IgD-negative memory B cell (primary cell): ENCODE results near the gene COX10. TPM values are rescaled to one million over a fixed set of nuclear protein-coding genes. Genes with fewer than 3 reads are reported as not detected.
A peak's percentile ranks its signal among the peaks of the same experiment; 100 is the strongest.

Experiments
- H3K27ac Mint-ChIP-seq, 3 donors: one replicate each; pipeline ENCODE4 v1.8.0; 2020 to 2022; ENCODE audit warnings: mild to moderate bottlenecking in 3 of 3, mixed read lengths in 3 of 3, moderate library complexity in 1 of 3
- H3K27me3 Mint-ChIP-seq: one replicate; pipeline ENCODE4 v1.8.0; 2021; ENCODE audit warnings: mixed read lengths
- H3K36me3 Mint-ChIP-seq: one replicate; pipeline ENCODE4 v1.8.0; 2020; ENCODE audit warnings: mild to moderate bottlenecking, mixed read lengths
- H3K4me1 Mint-ChIP-seq, 3 donors: one replicate each; pipeline ENCODE4 v1.8.0; 2020 to 2022; ENCODE audit warnings: mixed read lengths in 3 of 3, mild to moderate bottlenecking in 1 of 3
- H3K4me3 Mint-ChIP-seq, 4 donors: one replicate each; pipeline ENCODE4 v1.8.0; 2020 to 2022; ENCODE audit warnings: mild to moderate bottlenecking in 4 of 4, mixed read lengths in 4 of 4, moderate library complexity in 3 of 4
- H3K9me3 Mint-ChIP-seq, 3 donors: one replicate each; pipeline ENCODE4 v1.8.0; 2020 to 2021; ENCODE audit warnings: mixed read lengths in 3 of 3, mild to moderate bottlenecking in 1 of 3
- polyA plus RNA-seq: library from polyadenylated mRNA; unstranded; fragments of 300-500 nt; fragmentation: Illumina TruSeq; gene quantifications from one replicate; pipeline ENCODE4 v1.2.3, GENCODE V29; 2021

Gene COX10
- polyA plus RNA-seq, 1 donor from 2014 or later, result 20.2 TPM

DNA sequence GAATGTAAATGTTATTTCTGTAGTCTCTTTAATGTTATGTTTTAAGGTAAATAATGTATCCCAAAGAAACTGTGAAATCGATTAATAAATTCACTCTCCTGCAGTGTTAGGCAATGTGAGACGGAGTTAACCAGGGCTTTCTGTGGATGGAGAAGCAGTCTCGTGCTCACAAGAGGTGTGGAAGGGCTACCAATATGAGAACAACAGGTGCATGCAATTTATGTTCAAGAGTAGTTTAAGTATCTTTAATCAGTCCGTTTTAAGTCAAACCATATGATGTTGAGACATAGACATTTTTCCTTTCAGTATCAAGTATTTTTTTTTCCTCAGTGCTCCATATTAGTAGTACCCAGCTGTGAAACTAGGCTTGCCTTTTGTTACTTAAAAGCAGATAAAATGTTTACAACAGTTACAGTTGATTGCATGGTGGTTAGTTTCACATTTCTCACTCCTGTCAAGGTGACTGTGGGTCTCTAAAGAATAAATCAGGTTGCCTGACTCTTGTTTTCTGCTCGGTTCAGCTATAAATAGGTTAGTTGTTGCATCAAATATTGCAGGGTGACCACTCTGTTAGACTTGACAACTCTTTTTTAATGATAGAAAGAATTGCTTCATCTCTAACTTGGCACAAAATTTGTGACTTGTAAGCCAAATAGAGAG lies 54.4 kb downstream of the COX10 start:
- no peak overlapping the region for H3K27ac Mint-ChIP-seq
- H3K36me3 Mint-ChIP-seq, result peaks cover 5% of the 10 kb centered on the region
- peaks cover 19 to 24% (median 21%) of the 10 kb centered on the region in 3 donors for H3K4me1 Mint-ChIP-seq
- H3K4me3 Mint-ChIP-seq, result no peak overlapping the region
- H3K9me3 Mint-ChIP-seq, result no peaks in the 10 kb centered on the region
- no peaks in the 10 kb centered on the region for H3K27me3 Mint-ChIP-seq

DNA sequence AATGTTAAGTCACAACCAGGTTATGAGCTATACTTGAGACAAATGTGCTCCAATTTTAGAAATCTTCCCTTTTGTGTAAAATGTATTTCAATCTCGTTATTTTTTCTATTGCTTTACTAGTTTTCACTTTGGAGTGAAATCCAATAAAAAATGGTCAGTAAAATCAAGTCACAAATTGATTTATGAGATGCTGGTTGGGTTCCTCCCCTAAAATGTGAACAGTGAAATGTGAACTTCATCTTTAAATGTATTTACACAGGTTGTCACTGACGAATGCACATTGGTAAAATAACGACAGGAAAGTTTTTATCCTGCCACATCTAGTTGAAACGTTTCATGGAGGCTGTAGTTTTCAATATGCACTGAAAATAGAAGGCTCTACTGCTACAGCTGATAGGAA lies 55.5 kb downstream of the COX10 start:
- no peak overlapping the region for H3K27ac Mint-ChIP-seq
- no peaks in the 10 kb centered on the region for H3K9me3 Mint-ChIP-seq
- H3K27me3 Mint-ChIP-seq, result no peaks in the 10 kb centered on the region
- peaks cover 14 to 21% (median 19%) of the 10 kb centered on the region in 3 donors for H3K4me1 Mint-ChIP-seq
- no peak overlapping the region for H3K4me3 Mint-ChIP-seq
- H3K36me3 Mint-ChIP-seq, result peaks cover 4% of the 10 kb centered on the region

DNA sequence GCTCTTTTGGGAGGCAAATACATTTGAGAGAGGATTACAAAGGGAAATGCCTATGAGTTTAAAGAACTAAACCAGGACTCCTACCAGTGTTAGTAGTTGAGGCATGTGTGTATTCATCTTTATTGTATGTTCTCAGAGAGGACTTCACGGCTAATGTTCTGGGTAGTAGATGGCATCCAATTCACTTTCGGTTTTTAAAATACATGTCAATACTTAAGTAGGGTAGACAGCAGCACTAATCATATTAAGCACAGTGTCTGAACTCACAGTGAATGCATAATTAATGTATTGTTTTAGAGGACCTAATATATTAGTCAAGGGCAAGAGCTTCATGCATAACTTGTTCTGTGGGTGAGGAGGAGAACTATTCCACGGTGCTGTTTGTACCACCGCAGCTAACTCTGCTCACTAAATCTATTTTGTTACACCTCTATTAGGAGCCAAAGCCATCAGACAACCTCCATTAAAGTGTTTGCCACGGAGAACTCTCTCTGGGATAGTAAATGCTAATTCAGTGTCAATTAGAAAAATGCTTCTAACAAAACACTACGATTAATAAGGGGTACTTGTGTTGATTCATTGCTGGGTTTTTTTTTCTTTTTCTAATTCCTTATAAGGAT lies 56.3 kb downstream of the COX10 start:
- peaks cover 10 to 15% (median 14%) of the 10 kb centered on the region in 3 donors for H3K4me1 Mint-ChIP-seq
- no peaks in the 10 kb centered on the region for H3K27me3 Mint-ChIP-seq
- H3K9me3 Mint-ChIP-seq, result no peaks in the 10 kb centered on the region
- no peak overlapping the region for H3K27ac Mint-ChIP-seq
- H3K4me3 Mint-ChIP-seq, result no peak overlapping the region
- peaks cover 4% of the 10 kb centered on the region for H3K36me3 Mint-ChIP-seq

DNA sequence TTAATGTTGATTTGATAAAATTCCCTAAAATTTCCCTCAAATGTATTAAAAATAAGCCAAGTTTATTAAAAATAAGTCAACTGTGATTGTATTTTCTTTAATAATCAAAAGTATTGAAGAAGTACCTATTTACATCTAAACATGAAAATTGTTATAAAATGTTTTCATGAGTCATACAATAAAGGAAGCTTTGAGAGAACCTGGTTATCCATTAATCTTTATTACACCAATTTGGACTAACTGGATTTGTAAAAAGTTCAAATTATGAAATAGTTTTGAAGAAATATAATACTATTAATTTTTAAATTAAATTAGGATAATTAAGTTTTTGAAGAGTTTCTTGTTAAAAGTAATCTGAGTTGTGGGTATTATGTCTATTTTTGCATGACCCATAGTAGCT lies 63.8 kb downstream of the COX10 start:
- Mint-ChIP-seq H3K4me3 (no peak overlapping the region), H3K36me3 (no peaks in the 10 kb centered on the region), H3K4me1 (peaks cover 0 to 3% (median 3%) of the 10 kb centered on the region in 3 donors), H3K27ac (no peak overlapping the region), H3K9me3 (no peaks in the 10 kb centered on the region), H3K27me3 (no peaks in the 10 kb centered on the region)

DNA sequence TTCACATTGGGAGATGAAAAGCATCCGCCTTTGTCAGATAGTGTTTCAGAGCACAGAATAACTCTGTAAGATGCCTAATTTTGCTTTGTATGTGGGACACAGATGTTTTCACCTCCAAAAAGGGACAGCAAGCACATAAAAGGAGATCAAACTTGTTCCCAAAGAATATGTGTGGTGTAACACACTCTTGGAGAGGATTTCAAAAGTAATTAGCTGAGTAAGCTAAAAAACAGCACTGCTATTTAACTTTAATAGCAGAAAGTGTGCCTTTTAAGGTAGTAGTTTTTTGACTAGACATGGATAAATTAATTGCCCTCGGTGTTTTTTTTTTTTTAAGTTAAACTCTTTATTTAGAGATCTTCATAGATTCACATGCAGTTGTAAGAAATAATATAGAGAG lies 65.2 kb downstream of the COX10 start:
- Mint-ChIP-seq H3K36me3 (no peaks in the 10 kb centered on the region), H3K4me1 (peaks cover 0 to 3% (median 0%) of the 10 kb centered on the region in 3 donors), H3K9me3 (no peaks in the 10 kb centered on the region), H3K27ac (no peak overlapping the region), H3K4me3 (no peak overlapping the region), H3K27me3 (no peaks in the 10 kb centered on the region)

DNA sequence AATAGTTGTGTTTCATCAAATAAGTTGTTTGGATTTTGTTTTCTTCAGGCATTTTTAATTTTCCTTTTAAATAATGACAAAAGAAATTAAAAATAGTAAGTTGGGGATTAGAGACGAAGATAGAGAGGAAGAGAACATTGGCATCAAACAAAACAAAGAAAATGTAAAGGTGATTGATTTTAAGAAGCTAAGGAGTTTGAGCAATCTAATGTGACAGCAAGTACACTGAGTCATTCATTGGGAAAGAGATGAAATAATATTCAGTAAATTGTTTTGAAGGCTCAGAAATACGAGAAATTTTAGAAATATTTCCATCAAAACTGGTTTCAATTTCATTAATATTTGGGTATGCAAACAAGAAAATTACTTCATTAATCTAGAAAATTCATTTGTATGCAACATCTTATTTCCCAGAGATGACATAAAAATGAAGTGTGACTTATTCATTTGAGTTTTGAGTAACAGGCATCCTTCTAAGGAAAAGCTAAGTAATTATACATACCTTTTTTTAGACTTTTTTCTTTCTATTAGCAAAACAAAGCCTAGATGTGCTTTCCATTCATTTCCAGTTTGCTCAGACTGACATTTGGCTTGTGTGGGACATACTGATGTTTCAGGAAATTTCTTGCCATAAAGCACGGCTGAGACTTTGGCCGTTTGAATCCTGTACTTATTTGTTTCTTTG lies 66.7 kb downstream of the COX10 start:
- Mint-ChIP-seq H3K36me3 (no peaks in the 10 kb centered on the region), H3K27ac (no peak overlapping the region), H3K4me3 (no peak overlapping the region), H3K4me1 (peaks cover 0 to 3% (median 0%) of the 10 kb centered on the region in 3 donors), H3K27me3 (no peaks in the 10 kb centered on the region), H3K9me3 (no peaks in the 10 kb centered on the region)

DNA sequence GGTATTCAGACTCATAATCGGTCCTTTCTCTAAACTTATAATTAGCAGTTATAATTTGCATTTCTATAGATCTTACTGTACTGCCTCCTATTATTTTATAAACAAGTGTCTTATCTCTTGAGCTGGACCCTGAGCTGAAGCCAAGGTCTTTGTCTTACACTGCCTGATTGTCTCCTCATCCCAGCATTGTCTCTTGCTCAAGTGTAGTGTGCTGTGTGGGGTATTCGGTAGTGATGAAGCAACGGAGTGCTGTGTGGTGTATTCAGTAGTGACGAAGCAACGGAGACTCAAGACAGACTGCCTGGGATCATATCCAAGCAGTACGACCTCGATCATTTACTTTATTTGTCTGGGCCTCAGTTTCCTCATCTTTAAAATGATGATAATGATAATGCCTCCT lies 69.3 kb downstream of the COX10 start:
- no peaks in the 10 kb centered on the region for H3K9me3 Mint-ChIP-seq
- no peak overlapping the region for H3K27ac Mint-ChIP-seq
- H3K36me3 Mint-ChIP-seq, result no peaks in the 10 kb centered on the region
- H3K4me1 Mint-ChIP-seq, result peaks cover 0 to 5% (median under 1%) of the 10 kb centered on the region in 3 donors
- H3K27me3 Mint-ChIP-seq, result no peaks in the 10 kb centered on the region
- H3K4me3 Mint-ChIP-seq, result no peak overlapping the region

DNA sequence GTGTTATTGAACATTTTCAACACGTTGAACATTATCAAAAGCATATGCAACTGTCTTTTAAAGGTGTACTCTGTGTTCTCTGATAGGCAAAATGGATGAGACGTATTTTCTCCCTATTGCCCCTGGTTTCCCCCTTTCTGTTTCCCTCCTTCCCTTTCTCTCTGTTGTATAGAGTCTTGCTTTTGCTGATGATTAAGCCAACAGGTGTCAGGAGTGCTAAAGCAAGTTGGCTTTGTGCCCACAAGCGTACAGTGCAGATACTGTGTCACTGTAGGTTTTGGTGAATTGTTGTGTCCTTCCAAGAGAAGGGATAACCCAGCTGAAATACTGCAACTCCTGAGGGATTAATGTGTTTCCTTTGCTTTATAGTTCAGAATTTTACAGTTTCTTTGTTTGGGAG lies 74.4 kb downstream of the COX10 start:
- Mint-ChIP-seq H3K36me3 (peaks cover 6% of the 10 kb centered on the region), H3K4me3 (no peak overlapping the region), H3K9me3 (peaks cover 0 to 6% (median 5%) of the 10 kb centered on the region in 3 donors), H3K27me3 (no peaks in the 10 kb centered on the region), H3K4me1 (peaks cover 0 to 7% (median 2%) of the 10 kb centered on the region in 3 donors), H3K27ac (no peak overlapping the region)

DNA sequence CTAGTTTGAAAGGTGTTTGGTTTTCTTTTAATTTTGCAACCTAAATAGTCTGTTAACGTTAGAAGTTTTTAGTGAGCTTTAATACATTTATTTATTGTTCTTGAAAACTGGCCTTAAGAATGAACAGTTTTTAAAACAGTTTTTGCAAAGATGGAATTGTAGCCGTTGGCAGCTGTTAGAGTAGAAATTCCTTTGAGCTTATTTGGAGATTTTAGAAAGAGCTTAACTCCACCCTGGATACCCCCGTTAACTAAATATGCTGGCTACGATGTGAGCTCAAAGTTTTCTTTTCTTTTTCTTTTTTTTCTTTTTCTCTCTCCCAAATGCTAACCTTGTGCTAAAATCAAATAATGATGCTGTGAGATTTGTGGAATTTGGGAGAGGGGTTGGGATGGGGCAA lies 75.2 kb downstream of the COX10 start:
- Mint-ChIP-seq H3K4me1 (peaks cover 0 to 7% (median 2%) of the 10 kb centered on the region in 3 donors), H3K4me3 (no peak overlapping the region), H3K36me3 (peaks cover 6% of the 10 kb centered on the region), H3K27me3 (no peaks in the 10 kb centered on the region), H3K27ac (no peak overlapping the region), H3K9me3 (peaks cover 0 to 6% (median 5%) of the 10 kb centered on the region in 3 donors)

DNA sequence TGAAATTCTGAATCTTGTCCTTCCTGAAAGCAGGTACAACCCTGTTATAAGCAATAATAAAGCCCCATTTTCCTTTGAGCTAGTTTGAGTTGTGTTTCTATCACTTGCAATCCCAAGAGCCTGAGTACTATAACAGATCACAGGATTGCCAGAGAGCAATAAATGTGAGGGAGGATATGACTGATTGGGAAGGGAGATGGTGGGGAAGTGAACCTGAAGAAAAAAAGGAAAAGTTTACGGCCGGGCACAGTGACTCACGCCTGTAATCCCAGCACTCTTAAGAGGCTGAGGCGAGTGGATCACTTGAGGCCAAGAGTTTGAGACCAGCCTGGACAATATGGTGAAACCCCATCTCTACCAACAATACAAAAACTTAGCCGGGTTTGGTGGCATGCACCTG lies 80.4 kb downstream of the COX10 start:
- no peak overlapping the region for H3K4me3 Mint-ChIP-seq
- H3K4me1 Mint-ChIP-seq, result peaks cover 0 to under 1% (median under 1%) of the 10 kb centered on the region in 3 donors
- H3K27ac Mint-ChIP-seq, result no peak overlapping the region
- peaks cover 10% of the 10 kb centered on the region for H3K36me3 Mint-ChIP-seq
- H3K9me3 Mint-ChIP-seq, result peaks cover 2 to 5% (median 5%) of the 10 kb centered on the region in 3 donors
- H3K27me3 Mint-ChIP-seq, result no peaks in the 10 kb centered on the region

DNA sequence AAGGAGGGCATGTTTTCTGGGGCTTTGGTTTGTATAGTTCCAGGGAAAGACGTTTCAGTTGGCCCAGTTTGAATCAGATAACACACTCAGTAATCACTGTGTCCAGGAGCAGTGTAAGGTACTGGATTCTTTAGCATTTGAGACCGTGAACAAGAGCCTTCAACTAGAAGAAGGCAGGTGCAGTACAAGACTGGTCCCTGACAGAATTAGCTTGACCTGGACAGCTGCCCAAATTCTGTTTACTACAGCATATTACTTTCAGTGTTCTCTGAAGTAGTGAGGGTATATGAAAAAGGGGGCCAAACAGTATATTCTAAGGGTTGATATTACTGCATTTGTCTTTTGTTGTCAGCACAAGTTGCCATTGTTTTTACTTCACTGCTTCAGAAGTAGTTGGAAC lies 81.3 kb downstream of the COX10 start:
- Mint-ChIP-seq H3K4me3 (no peak overlapping the region), H3K36me3 (peaks cover 12% of the 10 kb centered on the region), H3K9me3 (peaks cover under 1 to 2% (median under 1%) of the 10 kb centered on the region in 3 donors), H3K27me3 (no peaks in the 10 kb centered on the region), H3K27ac (no peak overlapping the region), H3K4me1 (peaks cover 2 to 4% (median 3%) of the 10 kb centered on the region in 3 donors)

DNA sequence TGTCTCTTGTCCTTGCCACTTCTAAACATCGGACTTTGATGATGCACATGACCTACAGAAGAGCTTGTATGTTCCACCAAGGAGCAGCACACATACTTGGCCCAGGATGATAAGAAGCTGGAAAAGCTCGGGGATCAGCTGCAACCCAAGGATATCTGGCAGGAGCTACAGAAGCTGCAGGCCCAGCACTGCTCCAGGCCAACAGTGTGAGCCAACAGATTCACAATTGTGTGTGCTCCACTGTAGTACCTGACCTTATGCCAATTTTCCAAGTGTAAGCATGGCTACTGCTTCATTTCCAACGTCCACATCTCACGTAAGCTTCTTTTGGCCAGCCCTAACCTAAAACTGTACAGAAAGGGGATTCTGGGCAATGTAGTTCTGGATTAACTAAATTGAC lies 83.4 kb downstream of the COX10 start:
- peaks cover 3 to 4% (median 4%) of the 10 kb centered on the region in 3 donors for H3K4me1 Mint-ChIP-seq
- H3K36me3 Mint-ChIP-seq, result peaks cover 10% of the 10 kb centered on the region
- no peak overlapping the region for H3K27ac Mint-ChIP-seq
- H3K9me3 Mint-ChIP-seq, result peaks cover 0 to 2% (median 0%) of the 10 kb centered on the region in 3 donors
- no peaks in the 10 kb centered on the region for H3K27me3 Mint-ChIP-seq
- peak overlapping the region in 1 of 4 donors; percentile 42 for H3K4me3 Mint-ChIP-seq

DNA sequence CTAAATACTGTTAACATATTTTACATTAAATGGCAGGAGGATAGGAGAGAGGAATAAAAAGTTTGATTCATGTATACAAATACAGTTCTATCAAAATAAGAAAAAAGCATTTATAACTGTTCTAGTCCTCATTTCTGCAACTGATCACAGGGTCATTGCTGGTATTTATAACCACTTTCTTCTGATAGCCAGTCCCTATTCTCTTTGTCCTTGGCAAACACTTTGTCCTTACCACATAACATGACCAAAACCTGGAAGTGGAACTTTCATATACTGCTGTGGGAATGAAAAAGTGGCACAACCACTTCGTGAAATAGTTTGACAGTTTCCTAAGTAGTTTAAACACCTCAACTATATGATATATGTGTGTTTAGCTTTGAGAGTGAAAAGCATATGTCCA lies 84.1 kb downstream of the COX10 start:
- Mint-ChIP-seq H3K4me1 (peaks cover 3 to 4% (median 4%) of the 10 kb centered on the region in 3 donors), H3K9me3 (peaks cover 0 to 2% (median 0%) of the 10 kb centered on the region in 3 donors), H3K27me3 (no peaks in the 10 kb centered on the region), H3K36me3 (peaks cover 10% of the 10 kb centered on the region), H3K27ac (no peak overlapping the region), H3K4me3 (no peak overlapping the region)

DNA sequence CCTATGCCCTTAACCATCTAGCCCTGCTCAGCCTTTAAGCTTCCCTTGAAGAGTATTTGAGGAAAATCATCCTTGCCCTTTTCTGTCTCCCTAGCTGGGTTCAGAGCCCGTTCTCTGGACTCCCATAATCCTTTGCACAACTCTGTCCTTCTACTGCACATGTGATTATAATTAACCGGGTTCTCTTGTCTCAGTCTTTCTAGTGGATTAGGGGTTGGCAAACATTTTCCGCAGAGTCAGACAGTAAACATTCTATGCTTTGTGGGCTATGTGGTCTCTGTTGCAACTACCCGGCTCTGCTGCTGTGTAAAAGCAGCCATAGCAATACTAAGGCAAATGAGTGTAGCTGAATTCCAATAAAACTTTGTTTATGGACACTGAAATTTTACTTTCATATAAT lies 87.4 kb downstream of the COX10 start:
- H3K36me3 Mint-ChIP-seq, result peaks cover 13% of the 10 kb centered on the region

DNA sequence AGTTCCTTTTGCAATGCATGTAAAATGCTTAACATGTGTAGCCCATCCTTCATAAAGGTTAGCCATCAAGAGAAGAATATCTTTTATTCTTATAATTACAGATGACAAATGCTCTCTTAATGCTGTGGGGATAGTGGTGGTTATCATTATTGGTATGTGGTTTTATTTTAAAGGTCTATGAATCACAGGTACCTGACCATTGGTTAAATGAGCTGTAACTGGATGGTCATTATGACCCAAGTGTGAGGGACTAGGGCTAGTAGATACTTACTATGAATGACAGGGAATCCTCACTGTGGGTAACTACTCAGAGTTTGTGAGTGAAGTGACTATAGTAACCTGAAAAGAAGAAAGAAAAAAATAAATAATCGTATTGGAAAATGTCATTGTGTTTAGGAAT lies 88.5 kb downstream of the COX10 start:
- Mint-ChIP-seq H3K4me1 (peaks cover 4% of the 10 kb centered on the region in 3 donors), H3K27ac (no peak overlapping the region), H3K9me3 (peaks cover 0 to 2% (median 0%) of the 10 kb centered on the region in 3 donors), H3K36me3 (peaks cover 19% of the 10 kb centered on the region), H3K4me3 (no peak overlapping the region), H3K27me3 (no peaks in the 10 kb centered on the region)

More for the DNA sequence above, 87.4 kb downstream of the COX10 start:
- Mint-ChIP-seq H3K4me3 (peak overlapping the region in 1 of 4 donors; percentile 3), H3K27ac (peak overlapping the region in 1 of 3 donors; percentile 22), H3K27me3 (no peaks in the 10 kb centered on the region), H3K9me3 (peaks cover 0 to 2% (median 0%) of the 10 kb centered on the region in 3 donors), H3K4me1 (peaks cover 4% of the 10 kb centered on the region in 3 donors)
